ENCODE measurements around the gene MLYCD.

The MLYCD gene

GRCh38 chr16:83963277-83964119 lies 64.6 kb downstream of the MLYCD start:
- Histone ChIP-seq H3K27me3 (ENCODE audit: insufficient read depth, low read length) (peaks cover 13% of the 10 kb centered on the region; the same call in 1 of the 2 replicates), H3F3A (ENCODE audit: insufficient read depth, low read length) (no peaks in the 10 kb centered on the region), H3K9me2 (ENCODE audit: low read depth, low read length) (no peaks in the 10 kb centered on the region), H3K9ac (ENCODE audit: low read length) (no peak overlapping the region), H3K4me2 (ENCODE audit: low read length) (no peak overlapping the region), H3K9me3 (ENCODE audit: low read length) (no peaks in the 10 kb centered on the region), H2AFZ (ENCODE audit: low read length) (no peak overlapping the region), H3K4me1 (ENCODE audit: insufficient read depth, low read length, severe bottlenecking) (no peaks in the 10 kb centered on the region), H3K79me2 (ENCODE audit: insufficient read depth, low read length) (no peaks in the 10 kb centered on the region), H3K4me3 (ENCODE audit: low read depth, low read length, poor library complexity, severe bottlenecking) (no peak overlapping the region), H3K36me3 (ENCODE audit: insufficient read depth, low read length) (no peaks in the 10 kb centered on the region), H4K20me1 (ENCODE audit: insufficient read depth, low read length) (no peaks in the 10 kb centered on the region), H3K27ac (ENCODE audit: low read depth, low read length, poor library complexity, severe bottlenecking) (no peak overlapping the region)
- TF ChIP-seq EZH2 (IDR thresholded peaks at IDR 0.05; ENCODE audit: borderline replicate concordance, low read length) = no peak

GRCh38 chr16:83964684-83965443 lies 65.9 kb downstream of the MLYCD start:
- H4K20me1 ChIP-seq (ENCODE audit: insufficient read depth, low read length) = no peaks in the 10 kb centered on the region
- H3K36me3 ChIP-seq (ENCODE audit: insufficient read depth, low read length) = no peaks in the 10 kb centered on the region
- H3K9me3 ChIP-seq (ENCODE audit: low read length) = no peaks in the 10 kb centered on the region
- no peak overlapping the region for H3K27ac ChIP-seq (ENCODE audit: low read depth, low read length, poor library complexity, severe bottlenecking)
- H3K27me3 ChIP-seq (ENCODE audit: insufficient read depth, low read length) = peaks cover 8% of the 10 kb centered on the region; the same call in 1 of the 2 replicates
- no peak overlapping the region for H3K4me3 ChIP-seq (ENCODE audit: low read depth, low read length, poor library complexity, severe bottlenecking)
- no peak overlapping the region for H2AFZ ChIP-seq (ENCODE audit: low read length)
- no peaks in the 10 kb centered on the region for H3K4me1 ChIP-seq (ENCODE audit: insufficient read depth, low read length, severe bottlenecking)
- no peaks in the 10 kb centered on the region for H3K9me2 ChIP-seq (ENCODE audit: low read depth, low read length)
- TF ChIP-seq EZH2 (IDR thresholded peaks at IDR 0.05; ENCODE audit: borderline replicate concordance, low read length) = no peak
- no peak for TF ChIP-seq CTCF (IDR thresholded peaks at IDR 0.05; ENCODE audit: low read length)
- H3K79me2 ChIP-seq (ENCODE audit: insufficient read depth, low read length) = no peaks in the 10 kb centered on the region
- H3K9ac ChIP-seq (ENCODE audit: low read length) = no peak overlapping the region
- H3F3A ChIP-seq (ENCODE audit: insufficient read depth, low read length) = no peaks in the 10 kb centered on the region
- H3K4me2 ChIP-seq (ENCODE audit: low read length) = no peak overlapping the region

- Histone ChIP-seq H3K9me3 (ENCODE audit: low read length) (no peaks in the 10 kb centered on the region), H2AFZ (ENCODE audit: low read length) (no peak overlapping the region), H3K79me2 (ENCODE audit: insufficient read depth, low read length) (no peaks in the 10 kb centered on the region), H3F3A (ENCODE audit: insufficient read depth, low read length) (no peaks in the 10 kb centered on the region), H3K9ac (ENCODE audit: low read length) (no peak overlapping the region), H3K9me2 (ENCODE audit: low read depth, low read length) (no peaks in the 10 kb centered on the region), H3K36me3 (ENCODE audit: insufficient read depth, low read length) (no peaks in the 10 kb centered on the region), H3K27me3 (ENCODE audit: insufficient read depth, low read length) (peaks cover 8% of the 10 kb centered on the region; the same call in 1 of the 2 replicates), H4K20me1 (ENCODE audit: insufficient read depth, low read length) (no peaks in the 10 kb centered on the region), H3K4me3 (ENCODE audit: low read depth, low read length, poor library complexity, severe bottlenecking) (no peak overlapping the region), H3K4me2 (ENCODE audit: low read length) (no peak overlapping the region), H3K27ac (ENCODE audit: low read depth, low read length, poor library complexity, severe bottlenecking) (no peak overlapping the region), H3K4me1 (ENCODE audit: insufficient read depth, low read length, severe bottlenecking) (no peaks in the 10 kb centered on the region)
- TF ChIP-seq CTCF (IDR thresholded peaks at IDR 0.05; ENCODE audit: low read length) (no peak), EZH2 (IDR thresholded peaks at IDR 0.05; ENCODE audit: borderline replicate concordance, low read length) (no peak)
Observed at GRCh38 chr16:83965444-83966152, 66.7 kb downstream of the MLYCD start.
